Chondrocyte (in vitro differentiated cells): Measurements from ENCODE around the gene PBX3. TPM values are rescaled to one million over a fixed set of nuclear protein-coding genes. Genes with fewer than 3 reads are reported as not detected.

Experiments
- DNase-seq: peaks from one replicate; pipeline ENCODE4 v3.0.0; 2021; ENCODE audit warnings: mixed read lengths, low spot score
- H3K27ac Mint-ChIP-seq: one replicate; pipeline ENCODE4 v1.8.0; 2021; ENCODE audit warnings: mild to moderate bottlenecking, moderate library complexity, mixed read lengths; ENCODE audit not compliant: unreplicated experiment
- H3K27me3 Mint-ChIP-seq: 2 replicates; pipeline ENCODE4 v1.8.0; 2021; ENCODE audit warnings: low read depth, mixed read lengths
- H3K36me3 Mint-ChIP-seq: 2 replicates; pipeline ENCODE4 v1.8.0; 2021; ENCODE audit warnings: low read depth, mixed read lengths
- H3K4me1 Mint-ChIP-seq: 2 replicates; pipeline ENCODE4 v1.8.0; 2021; ENCODE audit warnings: low read depth, mild to moderate bottlenecking, mixed read lengths
- H3K4me3 Mint-ChIP-seq: one replicate; pipeline ENCODE4 v1.8.0; 2021; ENCODE audit warnings: mild to moderate bottlenecking, moderate library complexity, mixed read lengths; ENCODE audit not compliant: unreplicated experiment
- H3K9me3 Mint-ChIP-seq: 2 replicates; pipeline ENCODE4 v1.8.0; 2021; ENCODE audit warnings: low read depth, mixed read lengths
- total RNA-seq: library from RNA; stranded (reverse); gene quantifications from 3 replicates; pipeline ENCODE4 v1.2.1, GENCODE V29; 2021
- TF ChIP-seq, protein P1 (sequence below): fragments of 200-600 bp; sonication (generic); IDR thresholded peaks from 2 replicates; pipeline ENCODE4 v1.5.0; 2021; ENCODE audit warnings: antibody characterized with exemption, mild to moderate bottlenecking, moderate library complexity

The PBX3 gene
- total RNA-seq, 1 donor from 2014 or later, result 24.1 TPM

DNA sequence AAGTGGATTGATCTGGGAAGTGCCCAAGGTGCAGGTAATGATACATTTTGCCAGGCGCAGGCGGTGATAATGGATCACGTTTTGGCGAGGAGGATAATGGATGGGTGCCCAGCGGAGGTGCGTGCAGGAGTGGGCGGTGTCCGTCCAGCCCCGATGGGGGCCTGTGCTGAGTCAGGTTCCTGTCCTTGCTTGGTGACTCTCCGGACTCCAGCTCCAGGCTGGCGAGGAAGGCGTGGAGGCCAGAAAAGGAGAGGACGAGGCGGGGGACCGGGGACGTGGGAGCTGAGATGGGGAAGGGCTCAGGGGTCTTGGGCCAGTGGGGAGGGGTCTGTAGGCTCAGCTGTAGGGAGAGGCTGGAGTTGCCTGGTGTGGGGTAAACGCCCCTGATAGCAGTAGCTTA is 268.3 kb downstream of the PBX3 start:
- no peak overlapping the region for H3K27ac Mint-ChIP-seq
- no peaks in the 10 kb centered on the region for H3K9me3 Mint-ChIP-seq
- H3K36me3 Mint-ChIP-seq, result no peaks in the 10 kb centered on the region
- H3K27me3 Mint-ChIP-seq, result peaks cover 12% of the 10 kb centered on the region
- DNase-seq, result no peak
- no peaks in the 10 kb centered on the region for H3K4me1 Mint-ChIP-seq
- TF ChIP-seq, protein P1, sequence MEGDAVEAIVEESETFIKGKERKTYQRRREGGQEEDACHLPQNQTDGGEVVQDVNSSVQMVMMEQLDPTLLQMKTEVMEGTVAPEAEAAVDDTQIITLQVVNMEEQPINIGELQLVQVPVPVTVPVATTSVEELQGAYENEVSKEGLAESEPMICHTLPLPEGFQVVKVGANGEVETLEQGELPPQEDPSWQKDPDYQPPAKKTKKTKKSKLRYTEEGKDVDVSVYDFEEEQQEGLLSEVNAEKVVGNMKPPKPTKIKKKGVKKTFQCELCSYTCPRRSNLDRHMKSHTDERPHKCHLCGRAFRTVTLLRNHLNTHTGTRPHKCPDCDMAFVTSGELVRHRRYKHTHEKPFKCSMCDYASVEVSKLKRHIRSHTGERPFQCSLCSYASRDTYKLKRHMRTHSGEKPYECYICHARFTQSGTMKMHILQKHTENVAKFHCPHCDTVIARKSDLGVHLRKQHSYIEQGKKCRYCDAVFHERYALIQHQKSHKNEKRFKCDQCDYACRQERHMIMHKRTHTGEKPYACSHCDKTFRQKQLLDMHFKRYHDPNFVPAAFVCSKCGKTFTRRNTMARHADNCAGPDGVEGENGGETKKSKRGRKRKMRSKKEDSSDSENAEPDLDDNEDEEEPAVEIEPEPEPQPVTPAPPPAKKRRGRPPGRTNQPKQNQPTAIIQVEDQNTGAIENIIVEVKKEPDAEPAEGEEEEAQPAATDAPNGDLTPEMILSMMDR, result no peak
- no peak overlapping the region for H3K4me3 Mint-ChIP-seq

DNA sequence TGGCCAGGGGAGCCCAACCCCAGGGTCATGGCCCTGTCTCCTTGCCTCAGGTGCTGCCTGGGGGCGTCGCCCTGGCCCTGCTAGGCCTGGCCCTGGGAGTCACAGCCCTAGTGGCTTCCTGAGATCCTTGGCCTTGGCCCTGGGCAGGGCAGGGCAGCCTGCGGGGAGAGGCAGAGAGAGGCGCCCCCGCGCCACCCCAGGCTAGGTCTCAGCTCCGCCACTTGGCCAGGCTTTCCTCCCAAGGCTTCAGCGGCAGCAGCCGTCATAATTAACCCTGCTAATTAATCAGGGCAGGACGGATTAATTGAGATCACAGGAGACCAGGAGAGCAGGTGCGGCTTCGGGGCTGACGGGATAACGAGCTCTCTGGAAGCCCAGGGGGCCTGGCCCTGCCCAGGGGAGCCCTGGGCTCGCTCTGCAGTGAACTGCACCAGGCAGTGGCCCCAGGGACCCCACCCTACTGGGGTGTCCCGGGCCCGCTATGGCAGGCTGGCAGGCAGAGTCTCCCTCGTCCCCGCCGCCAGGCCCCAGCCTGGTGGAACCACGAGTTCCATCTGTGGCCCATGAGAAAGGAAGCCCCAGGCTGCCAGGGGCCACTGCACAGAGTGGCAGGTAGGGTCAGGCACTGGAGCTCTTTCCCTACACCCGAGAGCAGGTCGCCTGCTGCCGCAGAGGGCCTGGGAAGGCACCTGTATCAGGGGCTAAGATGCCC is 269.6 kb downstream of the PBX3 start:
- no peak overlapping the region for H3K4me3 Mint-ChIP-seq
- no peaks in the 10 kb centered on the region for H3K4me1 Mint-ChIP-seq

More for the DNA sequence above, 269.6 kb downstream of the PBX3 start:
- H3K27me3 Mint-ChIP-seq, result peaks cover 21% of the 10 kb centered on the region
- no peak for DNase-seq
- H3K36me3 Mint-ChIP-seq, result no peaks in the 10 kb centered on the region
- no peak overlapping the region for H3K27ac Mint-ChIP-seq
- TF ChIP-seq, protein P1, result no peak
- no peaks in the 10 kb centered on the region for H3K9me3 Mint-ChIP-seq

Other genes with a start within 250 kb of the PBX3 start
- 80.3 to 93.9 TPM (median 91.5 TPM) in 3 replicates for gene MAPKAP1, start 40.2 kb upstream of the PBX3 start, total RNA-seq